ENCODE data around the gene FOSL2.

FOSL2 gene

GRCh38 chr2:28392297-28393113 is at the start of gene FOSL2:
FOSL2 (plus strand) TSS chr2:28392858; CDS start chr2:28393721, 863 bp downstream.
- peak; percentile 83 to 84 for DNase-seq

DNA sequence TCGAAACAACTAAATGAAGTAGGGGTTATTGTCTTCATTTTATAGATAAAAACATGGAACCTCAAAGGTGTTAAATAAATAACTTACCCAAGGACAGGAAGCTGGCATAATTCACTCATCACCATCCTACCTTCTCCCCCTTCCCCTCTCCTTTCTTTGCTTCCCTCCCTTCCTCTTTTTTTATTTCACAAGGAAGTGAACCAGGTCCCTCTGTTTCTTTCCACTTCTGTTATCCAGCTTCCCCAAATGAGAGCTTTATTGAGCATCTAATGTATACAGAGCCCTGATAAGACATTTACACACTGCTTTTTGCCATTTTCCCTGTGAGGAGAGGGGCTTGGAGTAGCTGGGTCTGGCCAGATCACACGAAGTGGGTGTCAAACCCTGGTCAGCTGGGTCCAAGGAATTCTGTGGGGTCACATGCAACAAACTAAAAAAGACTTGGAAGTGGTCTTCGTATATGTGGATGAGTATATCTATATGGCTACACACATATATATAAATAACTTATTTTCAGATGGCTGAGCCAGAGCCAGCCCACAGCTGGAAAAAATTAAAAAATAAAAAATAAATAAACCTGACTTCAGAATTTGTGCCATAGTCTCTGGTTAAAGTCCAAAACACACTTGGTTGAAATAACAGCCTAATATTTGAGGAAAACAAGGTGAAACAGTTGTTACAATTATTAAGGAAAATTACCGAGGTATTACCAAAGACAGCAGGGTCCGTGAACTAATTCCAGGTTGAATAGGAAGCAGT is 49.3 kb upstream of the FOSL2 start:
- no peak for DNase-seq

GRCh38 chr2:28343971-28344715 is 48.5 kb upstream of the FOSL2 start:
- no peak for DNase-seq

GRCh38 chr2:28344756-28345373 is 47.8 kb upstream of the FOSL2 start:
- no peak for DNase-seq

GRCh38 chr2:28345619-28346018 is 47.0 kb upstream of the FOSL2 start:
- DNase-seq = no peak

GRCh38 chr2:28346587-28346986 is 46.1 kb upstream of the FOSL2 start:
- no peak for DNase-seq

DNA sequence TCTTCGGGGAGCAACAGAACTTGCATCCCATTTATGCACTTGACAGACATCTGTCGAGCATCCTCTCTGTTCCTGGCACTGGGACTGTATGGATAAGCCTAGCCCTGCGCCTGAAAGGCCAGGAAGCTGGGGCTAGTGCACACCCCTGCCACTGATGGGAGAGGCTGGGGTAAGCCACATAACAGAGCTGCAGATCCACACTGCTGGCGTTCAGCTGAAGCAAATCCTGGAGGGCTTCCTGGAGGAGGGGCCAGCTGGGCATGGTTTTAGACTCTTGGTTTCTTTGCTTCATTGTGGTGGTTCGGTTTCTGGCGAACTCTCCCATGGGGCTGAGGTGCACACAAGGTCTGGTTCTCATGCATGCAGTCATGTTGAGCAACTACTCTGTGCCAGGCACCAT is 45.5 kb upstream of the FOSL2 start:
- no peak for DNase-seq

DNA sequence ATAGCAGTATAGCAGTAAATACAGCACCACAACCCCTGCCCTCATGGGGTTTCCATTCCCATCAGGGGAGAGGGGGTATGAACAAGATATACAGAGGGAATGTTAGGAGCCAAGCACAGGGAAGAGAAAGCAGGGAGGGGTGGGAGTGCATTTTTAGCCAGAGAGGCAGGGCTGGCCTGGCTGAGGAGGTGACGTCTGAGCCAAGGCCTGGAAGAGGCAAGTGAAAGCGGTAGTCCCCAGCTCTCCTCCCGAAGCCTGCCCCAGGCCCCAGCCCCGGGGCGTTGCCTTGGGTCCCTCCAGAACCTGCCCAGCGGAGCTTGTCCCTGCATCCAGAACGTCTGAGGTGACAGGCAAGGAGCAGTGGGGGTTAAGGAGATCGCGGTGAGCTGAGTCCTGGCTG is 45.1 kb upstream of the FOSL2 start:
- DNase-seq = no peak

GRCh38 chr2:28348149-28348567 is 44.5 kb upstream of the FOSL2 start:
- DNase-seq = peak in 1 of 2 donors; percentile 23

GRCh38 chr2:28348921-28349320 is 43.7 kb upstream of the FOSL2 start:
- DNase-seq = no peak

- no peak for DNase-seq
These were observed 43.0 kb upstream of the FOSL2 start for GRCh38 chr2:28349546-28350165.

DNA sequence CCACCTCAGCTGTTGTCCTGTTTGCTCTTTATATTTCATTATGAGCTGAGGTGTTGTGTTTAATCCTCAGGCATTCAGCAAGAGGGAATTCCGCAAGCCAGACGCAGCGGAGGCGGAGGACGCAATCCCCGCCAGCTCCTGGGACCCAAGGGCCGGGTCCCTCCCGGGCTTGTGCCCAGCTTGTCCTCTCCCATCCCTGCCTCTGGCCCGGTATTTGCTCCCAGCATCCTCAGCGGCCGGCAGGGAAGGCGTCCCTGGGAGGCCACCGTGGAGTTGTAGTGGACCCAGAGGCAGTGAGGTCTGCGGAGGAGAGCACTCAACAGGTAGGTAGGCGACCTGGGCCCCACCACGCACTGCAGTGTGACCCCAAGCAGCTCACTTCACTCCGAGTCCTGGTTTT is 42.5 kb upstream of the FOSL2 start:
- no peak for DNase-seq

- no peak for DNase-seq
These were observed 41.8 kb upstream of the FOSL2 start for GRCh38 chr2:28350791-28351285.

- no peak for DNase-seq
These were observed 41.0 kb upstream of the FOSL2 start for GRCh38 chr2:28351621-28352020.

GRCh38 chr2:28352104-28352503 is 40.6 kb upstream of the FOSL2 start:
- no peak for DNase-seq

DNA sequence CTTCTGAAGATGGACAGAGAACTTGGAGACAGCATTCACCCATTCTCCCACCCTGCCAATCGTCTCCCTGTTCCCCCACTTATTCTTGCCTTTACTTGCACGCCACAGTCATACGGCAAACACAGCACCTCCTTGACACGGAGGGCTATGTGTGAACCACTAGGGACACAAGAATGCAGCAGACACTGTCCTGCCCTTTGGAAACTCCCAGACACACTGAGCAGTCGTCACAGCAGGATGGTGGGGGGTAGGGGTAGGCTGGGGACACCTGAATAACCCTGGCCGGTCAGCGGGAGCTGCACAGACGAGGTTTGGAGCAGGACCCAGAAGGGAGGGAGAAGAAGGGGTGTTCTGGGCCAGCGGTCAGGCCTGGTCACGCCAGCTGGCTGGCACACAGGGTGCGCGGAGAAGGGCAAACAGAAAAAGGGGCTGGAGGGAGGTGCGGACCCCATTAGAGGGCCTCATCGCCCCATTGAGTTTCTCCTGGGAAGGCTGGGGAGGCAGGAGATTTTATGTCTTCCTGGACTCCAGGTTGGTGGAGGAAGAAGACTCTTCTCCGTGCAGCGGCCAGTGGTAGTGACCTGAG is 40.0 kb upstream of the FOSL2 start:
- DNase-seq = no peak

GRCh38 chr2:28354920-28355520 is 37.6 kb upstream of the FOSL2 start:
- DNase-seq = no peak

DNA sequence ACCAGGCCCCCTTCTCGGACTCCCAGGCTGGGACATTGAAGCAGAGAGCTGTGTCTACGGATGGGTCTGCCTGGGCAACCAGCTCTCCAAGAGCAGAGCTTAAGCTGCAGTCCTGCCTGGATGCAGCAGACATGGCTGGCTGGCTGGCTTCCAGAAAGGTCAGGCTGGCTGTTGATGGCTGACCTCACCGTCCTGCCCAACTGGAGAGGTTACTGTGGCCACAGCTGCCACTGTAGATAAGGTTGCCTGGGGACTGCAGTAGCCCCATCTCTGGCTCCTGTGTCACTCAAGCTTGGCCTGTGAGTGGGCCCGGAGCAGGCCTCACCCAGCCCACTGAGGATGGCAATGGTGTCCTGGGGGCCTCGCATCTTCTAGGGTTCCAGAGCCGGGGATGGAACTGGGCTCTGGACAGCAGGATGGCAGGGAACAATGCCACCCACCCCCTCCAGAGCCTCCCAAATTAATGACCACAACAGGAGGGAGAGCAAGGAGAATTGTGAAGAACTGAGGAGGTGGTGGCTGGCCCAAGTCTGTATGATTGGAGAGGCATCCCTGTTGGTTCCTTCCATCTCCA is 37.0 kb upstream of the FOSL2 start:
- DNase-seq = no peak

DNA sequence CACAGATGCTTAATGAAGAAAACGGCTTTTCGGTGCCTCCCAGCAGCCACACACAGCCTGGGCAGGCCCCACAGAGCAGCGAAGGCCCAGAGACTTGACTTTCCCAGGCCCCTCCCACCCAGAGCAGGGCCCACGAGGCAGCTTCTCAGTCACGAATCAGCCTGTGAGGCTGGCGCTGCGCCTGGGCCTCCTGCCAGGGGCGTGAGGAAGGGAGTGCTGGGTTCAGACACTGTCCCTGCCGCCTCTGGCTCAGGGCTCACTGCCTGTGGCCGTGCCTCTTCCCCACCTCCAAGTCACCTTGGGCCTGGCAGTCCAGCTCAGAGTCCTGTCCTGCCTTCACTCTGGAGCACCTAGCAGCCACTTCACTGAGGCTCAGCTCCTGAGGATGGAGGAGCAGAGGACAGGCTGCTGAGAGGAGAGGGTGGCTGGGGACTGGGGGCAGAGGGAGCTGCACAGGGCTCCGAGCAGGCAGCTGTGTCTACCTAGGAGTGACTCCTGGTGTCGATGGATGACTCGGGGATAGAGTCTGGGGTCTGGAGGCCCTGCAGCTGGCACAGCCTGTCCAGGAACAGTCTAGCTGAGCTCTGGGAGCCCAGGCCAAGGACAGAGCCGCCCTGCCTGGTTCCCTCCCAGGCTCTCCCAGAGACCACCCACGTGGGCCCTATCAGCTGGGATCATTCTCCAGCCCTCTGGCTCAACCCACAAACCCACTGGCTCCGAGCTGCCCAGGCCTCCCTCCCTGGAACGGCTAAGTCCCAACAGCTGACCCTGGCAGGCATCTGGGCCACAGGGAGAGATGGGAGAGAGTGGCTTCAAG is 36.4 kb upstream of the FOSL2 start:
- no peak for DNase-seq

DNA sequence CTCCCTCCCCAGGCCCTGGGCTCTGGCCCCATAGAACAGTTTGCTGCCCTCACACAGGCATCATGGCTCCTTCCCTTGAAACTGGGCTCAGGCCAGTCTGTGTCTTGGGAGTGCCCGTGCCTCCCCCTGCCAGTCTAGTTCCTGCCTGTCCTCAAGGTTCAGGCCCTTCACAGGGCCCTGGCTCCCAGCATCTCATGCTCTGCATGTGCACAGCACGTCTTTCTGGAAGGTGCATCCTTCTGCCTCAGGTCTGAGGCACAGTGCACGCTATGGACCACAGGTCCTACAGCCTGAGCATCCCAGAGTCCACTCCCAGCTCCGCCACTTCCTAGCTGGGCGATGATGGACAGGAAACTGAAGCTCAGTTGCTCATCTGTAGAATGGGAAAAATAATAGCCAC is 35.6 kb upstream of the FOSL2 start:
- no peak for DNase-seq
